Astrocyte of the cerebellum (primary cell): Measurements from ENCODE around the gene PEX19.

Experiments used
- DNase-seq: peaks from one replicate; pipeline ENCODE4 v3.0.0-alpha.2; 2011; ENCODE audit warnings: low read depth
- H3K4me3 ChIP-seq: 2 replicates; pipeline ENCODE4 v1.5.1; 2011; ENCODE audit warnings: mild to moderate bottlenecking, low read depth, low read length, moderate library complexity
- CTCF ChIP-seq: IDR thresholded peaks from 2 replicates; pipeline ENCODE4 v1.5.1; 2012; ENCODE audit warnings: low read length, low read depth, moderate library complexity, mild to moderate bottlenecking; ENCODE audit errors: missing control alignments
- in situ Hi-C: cut with HindIII; loops from 2 replicates; pipeline ENCODE4 v1.10.0; 2017; ENCODE audit warnings: low sequenced_read_pairs

PEX19 gene

DNA sequence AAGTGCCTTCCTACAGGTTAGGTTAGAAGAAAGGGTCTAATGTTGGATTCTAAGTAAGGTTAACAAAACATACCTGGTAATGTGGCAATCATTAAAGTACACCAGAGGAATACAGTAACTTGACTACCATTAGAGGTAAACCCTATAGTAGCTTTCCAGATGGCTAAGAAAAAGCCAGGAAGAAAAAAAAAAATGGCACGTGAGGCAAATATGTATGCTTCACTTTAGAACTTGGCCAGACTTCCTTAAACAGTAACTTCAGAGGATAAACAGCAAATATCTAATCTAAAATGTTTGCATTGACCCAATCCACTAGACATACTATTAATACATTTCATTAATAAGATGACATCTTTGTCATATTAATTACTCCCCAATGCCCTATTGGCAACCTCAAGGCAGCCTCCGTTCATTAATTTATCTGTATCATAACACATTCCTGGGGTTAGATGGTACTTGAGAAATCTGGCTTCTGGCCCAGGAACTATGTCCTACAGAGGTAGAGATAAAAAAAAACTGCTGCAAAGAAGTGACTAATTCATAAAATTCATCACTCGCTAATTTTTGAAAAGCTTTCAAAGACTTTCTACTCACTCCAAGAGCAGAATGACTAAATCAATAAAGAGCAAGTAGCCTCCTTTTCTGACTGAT, 28.4 kb downstream of the PEX19 start:
- in situ Hi-C loops: no loop called here
- DNase-seq: peak; percentile 78
- TF ChIP-seq CTCF: no peak
- no peak overlapping the region for H3K4me3 ChIP-seq

GRCh38 chr1:160255781-160256300, 29.1 kb downstream of the PEX19 start:
- no peak overlapping the region for H3K4me3 ChIP-seq
- no peak for DNase-seq
- in situ Hi-C loops: no loop called here
- no peak for TF ChIP-seq CTCF

- in situ Hi-C loops: no loop called here
- peak; percentile 73 for TF ChIP-seq CTCF
These were observed 33.0 kb downstream of the PEX19 start for GRCh38 chr1:160251687-160252526.

GRCh38 chr1:160251011-160251410, 33.9 kb downstream of the PEX19 start:
- DNase-seq: no peak
- no peak for TF ChIP-seq CTCF

More at GRCh38 chr1:160251687-160252526, 33.0 kb downstream of the PEX19 start:
- no peak overlapping the region for H3K4me3 ChIP-seq
- peak; percentile 61 for DNase-seq

DNA sequence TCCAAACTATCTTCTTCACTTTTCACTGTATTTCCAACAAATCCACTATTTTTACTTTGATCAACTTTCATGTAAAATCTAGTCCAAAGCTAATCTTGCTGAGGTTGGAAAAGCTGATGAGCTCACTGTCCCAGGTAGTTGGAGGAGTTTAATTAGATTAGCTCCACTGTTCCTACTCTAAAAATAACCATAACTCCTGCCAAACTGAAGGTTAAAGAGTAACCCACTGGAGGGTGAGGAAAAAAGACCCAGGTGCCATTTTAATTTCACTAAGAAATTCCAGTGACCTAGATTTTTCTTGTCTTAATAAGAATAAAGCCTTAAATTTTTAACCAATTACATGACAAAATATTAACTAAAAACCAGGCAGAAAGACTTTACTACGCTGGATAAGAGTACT, 37.9 kb downstream of the PEX19 start:
- no peak for DNase-seq
- TF ChIP-seq CTCF: no peak
- no peak overlapping the region for H3K4me3 ChIP-seq
- in situ Hi-C loops: no loop called here

More at GRCh38 chr1:160251011-160251410, 33.9 kb downstream of the PEX19 start:
- no peak overlapping the region for H3K4me3 ChIP-seq
- in situ Hi-C loops: no loop called here

GRCh38 chr1:160245434-160245833, 39.5 kb downstream of the PEX19 start:
- no peak for DNase-seq
- in situ Hi-C loops: no loop called here
- no peak overlapping the region for H3K4me3 ChIP-seq
- TF ChIP-seq CTCF: no peak
